CD8-positive, alpha-beta memory T cell (primary cell): ENCODE data around the gene SLC36A4. TPM values are rescaled to one million over a fixed set of nuclear protein-coding genes. Genes with fewer than 3 reads are reported as not detected.

Source experiments
- CTCF ChIA-PET: fragments of 350-600 bp; sonication (Branson Sonifier 250); formaldehyde crosslinking; loops from one replicate; lab custom pipeline; 2021; ENCODE audit warnings: antibody characterized with exemption; lab: Charles Lee
- POLR2A ChIA-PET: fragments of 350-600 bp; sonication (Branson Sonifier 250); formaldehyde crosslinking; loops from one replicate; lab custom pipeline; 2021; ENCODE audit warnings: antibody characterized with exemption; lab: Charles Lee
- DNase-seq, 5 donors: peaks; one replicate each; pipeline versions ENCODE4 v3.0.0 to v3.0.0-alpha.2; 2020 to 2022; ENCODE audit warnings: mixed read lengths in 1 of 5
- H3K27ac ChIP-seq: one replicate; pipeline ENCODE4 v1.7.0; 2013; ENCODE audit warnings: low read depth, mild to moderate bottlenecking, low read length, moderate library complexity
- H3K27me3 ChIP-seq: 2 replicates; pipeline ENCODE4 v1.7.0; 2013; ENCODE audit warnings: low read length, mild to moderate bottlenecking; ENCODE audit not compliant: insufficient read depth, poor library complexity, severe bottlenecking
- H3K36me3 ChIP-seq: 2 replicates; pipeline ENCODE4 v1.7.0; 2013; ENCODE audit warnings: mild to moderate bottlenecking, low read length, moderate library complexity; ENCODE audit not compliant: insufficient read depth
- H3K4me1 ChIP-seq: 2 replicates; pipeline ENCODE4 v1.7.0; 2013; ENCODE audit warnings: mild to moderate bottlenecking, low read length, moderate library complexity; ENCODE audit not compliant: insufficient read depth
- H3K4me3 ChIP-seq: 2 replicates; pipeline ENCODE4 v1.7.0; 2013; ENCODE audit warnings: mild to moderate bottlenecking, low read length
- H3K9me3 ChIP-seq: 2 replicates; pipeline ENCODE4 v1.7.0; 2013; ENCODE audit warnings: mild to moderate bottlenecking, low read length
- H3K27ac Mint-ChIP-seq, 8 donors: one replicate each; pipeline ENCODE4 v1.8.0; 2020 to 2021; ENCODE audit warnings: mixed read lengths in 8 of 8, mild to moderate bottlenecking in 6 of 8, inconsistent platforms in 3 of 8, moderate library complexity in 3 of 8
- H3K27me3 Mint-ChIP-seq, 2 donors: one replicate each; pipeline ENCODE4 v1.8.0; 2020 to 2021; ENCODE audit warnings: mixed read lengths in 2 of 2, mild to moderate bottlenecking in 1 of 2, moderate library complexity in 1 of 2
- H3K36me3 Mint-ChIP-seq, 3 donors: one replicate each; pipeline ENCODE4 v1.8.0; 2020 to 2021; ENCODE audit warnings: mixed read lengths in 3 of 3, inconsistent platforms in 1 of 3, mild to moderate bottlenecking in 1 of 3
- H3K4me1 Mint-ChIP-seq, 3 donors: one replicate each; pipeline ENCODE4 v1.8.0; 2020 to 2021; ENCODE audit warnings: mixed read lengths in 3 of 3, inconsistent platforms in 1 of 3, mild to moderate bottlenecking in 1 of 3
- H3K4me3 Mint-ChIP-seq, 7 donors: one replicate each; pipeline ENCODE4 v1.8.0; 2020 to 2021; ENCODE audit warnings: mixed read lengths in 7 of 7, mild to moderate bottlenecking in 6 of 7, moderate library complexity in 4 of 7, inconsistent platforms in 2 of 7
- H3K9me3 Mint-ChIP-seq, 5 donors: one replicate each; pipeline ENCODE4 v1.8.0; 2020 to 2022; ENCODE audit warnings: mixed read lengths in 5 of 5, mild to moderate bottlenecking in 3 of 5, moderate library complexity in 2 of 5, inconsistent platforms in 1 of 5
- polyA plus RNA-seq: library from polyadenylated mRNA; unstranded; fragments of 300-500 nt; fragmentation: Illumina TruSeq; gene quantifications from one replicate; pipeline ENCODE4 v1.2.3, GENCODE V29; 2021
- total RNA-seq, 2 experiments: library from RNA; stranded (reverse); gene quantifications; one replicate each; pipeline ENCODE4 v1.2.3, GENCODE V29; 2021

Gene SLC36A4
- total and polyA plus RNA-seq, 3 experiments from 2014 or later = 13.3 to 21.0 (median 15.9) TPM

DNA sequence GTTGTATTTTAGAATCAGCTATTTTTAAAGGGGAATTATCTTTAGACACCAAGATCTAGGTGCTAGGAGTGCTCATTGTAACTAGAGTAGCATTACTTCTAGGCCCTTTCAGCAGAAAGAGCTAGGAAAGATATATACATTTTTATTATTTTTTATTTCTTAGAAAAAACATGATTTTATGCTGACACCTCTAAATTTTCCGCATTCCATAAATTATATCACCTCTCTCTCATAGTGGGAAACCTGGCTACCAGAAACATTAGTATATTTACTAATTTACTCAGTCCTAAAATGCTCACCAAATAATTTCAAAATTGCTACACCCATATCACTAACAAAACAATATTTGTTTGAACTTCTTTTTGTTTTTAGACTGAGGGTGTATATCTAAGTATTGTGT is 32.1 kb upstream of the SLC36A4 start:
- Histone ChIP-seq H3K4me1 (no peaks in the 10 kb centered on the region), H3K9me3 (no peaks in the 10 kb centered on the region), H3K36me3 (no peaks in the 10 kb centered on the region), H3K27me3 (no peaks in the 10 kb centered on the region), H3K27ac (no peak overlapping the region), H3K4me3 (no peak overlapping the region)
- POLR2A ChIA-PET = no interaction called here
- CTCF ChIA-PET = no interaction called here
- H3K36me3 Mint-ChIP-seq = no peaks in the 10 kb centered on the region
- H3K4me1 Mint-ChIP-seq = no peaks in the 10 kb centered on the region
- DNase-seq = no peak
- peaks cover 3 to 7% of the 10 kb centered on the region in 2 donors for H3K27me3 Mint-ChIP-seq
- H3K4me3 Mint-ChIP-seq = no peak overlapping the region
- H3K27ac Mint-ChIP-seq = peak overlapping the region in 1 of 8 donors; percentile 14
- no peaks in the 10 kb centered on the region for H3K9me3 Mint-ChIP-seq

DNA sequence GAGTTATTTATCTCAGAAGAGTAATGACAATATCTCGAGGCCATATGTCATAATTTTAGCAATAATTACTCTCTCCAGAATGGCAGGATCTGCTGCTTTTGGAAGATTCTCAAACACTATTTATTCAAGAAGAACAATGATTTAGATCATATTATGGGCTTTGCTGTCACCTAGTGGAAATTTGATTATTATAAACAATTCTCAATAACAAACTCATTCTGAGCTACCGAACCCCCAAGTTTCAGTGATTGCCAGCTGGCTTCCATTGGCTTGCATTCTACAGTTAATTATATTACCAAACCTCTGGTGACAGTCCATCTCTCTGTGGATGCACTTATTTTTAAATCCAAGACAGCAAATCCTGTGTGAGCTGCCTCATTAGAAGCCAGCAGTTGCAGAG is 27.9 kb upstream of the SLC36A4 start:
- no peaks in the 10 kb centered on the region for H3K36me3 ChIP-seq
- CTCF ChIA-PET = interaction anchor here (1.2 to 1.4 kb wide), 3 partner anchors 9 to 284 kb away, joined by 3 to 7 read pairs (median 3); no protein-coding TSS in a partner anchor

DNA sequence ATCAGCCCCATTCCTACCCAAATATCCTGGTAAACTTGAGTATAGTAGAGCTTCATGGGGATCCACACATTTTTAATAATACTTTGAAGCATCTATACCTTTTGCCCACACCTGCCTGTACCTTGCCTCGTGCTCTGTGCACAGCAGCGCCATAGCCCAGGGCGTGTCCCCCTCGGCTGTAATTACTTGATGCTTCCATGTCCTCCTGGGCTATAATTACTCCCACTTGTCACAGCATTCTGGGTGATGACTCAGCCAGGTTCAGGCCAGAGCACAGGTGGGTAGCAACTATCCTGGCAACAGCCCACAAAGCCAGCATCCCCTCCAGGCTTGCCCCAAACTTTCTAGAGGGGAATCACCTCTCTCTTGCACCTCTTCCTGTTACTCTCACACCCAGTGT is 23.7 kb upstream of the SLC36A4 start:
- no peak for DNase-seq
- Mint-ChIP-seq H3K4me1 (no peaks in the 10 kb centered on the region), H3K27ac (no peak overlapping the region), H3K36me3 (no peaks in the 10 kb centered on the region), H3K4me3 (no peak overlapping the region), H3K27me3 (peaks cover 2 to 8% of the 10 kb centered on the region in 2 donors), H3K9me3 (no peaks in the 10 kb centered on the region)
- H3K4me3 ChIP-seq = no peak overlapping the region
- H3K9me3 ChIP-seq = no peaks in the 10 kb centered on the region
- CTCF ChIA-PET = no interaction called here
- POLR2A ChIA-PET = no interaction called here
- H3K36me3 ChIP-seq = no peaks in the 10 kb centered on the region
- H3K27ac ChIP-seq = no peak overlapping the region
- peaks cover 3% of the 10 kb centered on the region for H3K27me3 ChIP-seq
- no peaks in the 10 kb centered on the region for H3K4me1 ChIP-seq

More for the DNA sequence above, 27.9 kb upstream of the SLC36A4 start:
- no peak overlapping the region for H3K4me3 Mint-ChIP-seq
- no peaks in the 10 kb centered on the region for H3K9me3 Mint-ChIP-seq
- peak in 1 of 5 donors; percentile 15 for DNase-seq
- H3K4me1 ChIP-seq = no peaks in the 10 kb centered on the region
- POLR2A ChIA-PET = no interaction called here
- H3K27me3 ChIP-seq = no peaks in the 10 kb centered on the region
- no peak overlapping the region for H3K27ac Mint-ChIP-seq
- H3K27me3 Mint-ChIP-seq = no peaks in the 10 kb centered on the region
- no peaks in the 10 kb centered on the region for H3K9me3 ChIP-seq
- no peak overlapping the region for H3K4me3 ChIP-seq
- H3K36me3 Mint-ChIP-seq = no peaks in the 10 kb centered on the region
- H3K27ac ChIP-seq = no peak overlapping the region
- H3K4me1 Mint-ChIP-seq = no peaks in the 10 kb centered on the region

DNA sequence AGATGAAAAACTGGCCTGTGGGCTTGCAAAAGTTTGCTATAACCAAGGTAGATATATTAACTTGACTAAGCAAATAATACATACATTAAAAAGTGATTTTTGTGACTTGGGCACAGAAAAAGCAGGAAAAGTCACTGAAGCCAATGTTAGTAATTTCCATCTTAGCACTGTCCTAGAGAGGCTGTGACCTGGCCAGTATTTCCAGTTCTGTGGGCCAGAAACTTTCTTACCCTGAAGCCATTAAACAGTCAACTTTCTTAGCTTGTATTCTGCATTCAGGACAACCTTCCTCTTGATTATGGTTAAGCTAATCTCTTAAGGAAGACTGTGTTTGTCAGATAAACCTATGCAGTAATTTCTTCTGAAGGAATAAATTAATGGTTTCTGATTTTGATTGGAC is 22.3 kb upstream of the SLC36A4 start:
- CTCF ChIA-PET = no interaction called here
- Mint-ChIP-seq H3K36me3 (no peaks in the 10 kb centered on the region), H3K4me3 (no peak overlapping the region), H3K27me3 (peaks cover 2 to 8% of the 10 kb centered on the region in 2 donors), H3K9me3 (no peaks in the 10 kb centered on the region), H3K4me1 (no peaks in the 10 kb centered on the region), H3K27ac (no peak overlapping the region)
- POLR2A ChIA-PET = no interaction called here
- H3K9me3 ChIP-seq = no peaks in the 10 kb centered on the region
- peaks cover 3% of the 10 kb centered on the region for H3K27me3 ChIP-seq
- no peaks in the 10 kb centered on the region for H3K36me3 ChIP-seq
- H3K27ac ChIP-seq = no peak overlapping the region
- no peaks in the 10 kb centered on the region for H3K4me1 ChIP-seq
- H3K4me3 ChIP-seq = no peak overlapping the region
- DNase-seq = no peak

DNA sequence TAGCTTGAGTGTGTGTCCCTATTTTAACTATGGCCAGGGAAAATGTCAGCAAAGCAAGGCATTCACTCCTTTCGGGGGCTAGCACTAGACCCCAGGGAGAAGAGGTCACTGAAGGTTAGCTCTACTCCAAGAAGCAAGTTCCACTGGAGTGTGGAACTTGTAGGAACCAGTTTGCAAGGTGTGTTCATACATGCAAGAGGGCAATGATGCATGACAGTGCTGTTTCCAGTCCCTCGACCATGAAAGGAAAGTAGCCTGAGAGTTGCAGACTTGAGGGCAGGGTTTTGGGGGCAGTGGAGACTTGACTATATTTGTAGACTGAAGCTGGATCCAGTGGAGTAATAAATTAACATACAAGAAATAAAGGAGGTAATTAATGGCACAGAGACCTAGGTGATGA is 21.6 kb upstream of the SLC36A4 start:
- POLR2A ChIA-PET = no interaction called here

DNA sequence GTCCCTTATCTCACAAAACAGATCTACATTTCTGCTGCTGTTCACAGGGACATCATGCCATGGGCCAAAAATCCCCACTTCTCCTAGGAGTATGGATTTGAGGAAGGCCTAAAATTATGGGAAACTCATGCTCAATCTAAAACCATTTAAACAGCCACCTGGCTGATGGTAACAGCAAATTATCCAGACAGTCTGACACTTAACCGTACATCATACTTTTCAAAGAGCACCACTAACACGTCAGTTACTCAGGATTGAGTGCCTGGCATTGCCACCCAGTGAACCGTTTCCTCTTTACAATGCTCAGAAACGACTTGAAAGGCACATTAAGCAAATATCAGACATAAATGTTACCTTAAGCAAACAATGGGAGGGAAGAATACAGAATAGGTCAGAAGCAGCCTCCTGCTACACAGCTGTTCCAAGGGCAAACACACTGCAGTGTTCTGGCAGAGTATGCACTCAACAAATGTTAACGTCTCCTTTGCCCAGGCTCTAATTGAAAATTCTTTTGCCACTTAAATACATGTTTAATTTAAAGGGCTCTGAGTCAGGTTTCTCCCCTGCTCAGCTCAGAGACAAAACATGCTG is 18.8 kb upstream of the SLC36A4 start:
- H3K36me3 ChIP-seq = no peaks in the 10 kb centered on the region
- H3K27ac Mint-ChIP-seq = no peak overlapping the region
- ChIA-PET CTCF (no interaction called here), POLR2A (no interaction called here)
- H3K9me3 Mint-ChIP-seq = no peaks in the 10 kb centered on the region
- no peak overlapping the region for H3K4me3 Mint-ChIP-seq
- no peaks in the 10 kb centered on the region for H3K36me3 Mint-ChIP-seq
- no peaks in the 10 kb centered on the region for H3K9me3 ChIP-seq
- H3K27ac ChIP-seq = no peak overlapping the region
- no peak for DNase-seq
- H3K4me1 Mint-ChIP-seq = no peaks in the 10 kb centered on the region
- peaks cover 3% of the 10 kb centered on the region for H3K27me3 ChIP-seq
- H3K27me3 Mint-ChIP-seq = peaks cover 2 to 8% of the 10 kb centered on the region in 2 donors
- H3K4me3 ChIP-seq = no peak overlapping the region
- H3K4me1 ChIP-seq = no peaks in the 10 kb centered on the region

More for the DNA sequence above, 21.6 kb upstream of the SLC36A4 start:
- no peaks in the 10 kb centered on the region for H3K36me3 Mint-ChIP-seq
- no peaks in the 10 kb centered on the region for H3K9me3 Mint-ChIP-seq
- Histone ChIP-seq H3K27ac (no peak overlapping the region), H3K27me3 (peaks cover 3% of the 10 kb centered on the region), H3K4me1 (no peaks in the 10 kb centered on the region), H3K4me3 (no peak overlapping the region), H3K36me3 (no peaks in the 10 kb centered on the region), H3K9me3 (no peaks in the 10 kb centered on the region)
- no peak for DNase-seq
- CTCF ChIA-PET = no interaction called here
- no peak overlapping the region for H3K27ac Mint-ChIP-seq
- peaks cover 2 to 8% of the 10 kb centered on the region in 2 donors for H3K27me3 Mint-ChIP-seq
- H3K4me3 Mint-ChIP-seq = no peak overlapping the region
- H3K4me1 Mint-ChIP-seq = no peaks in the 10 kb centered on the region

DNA sequence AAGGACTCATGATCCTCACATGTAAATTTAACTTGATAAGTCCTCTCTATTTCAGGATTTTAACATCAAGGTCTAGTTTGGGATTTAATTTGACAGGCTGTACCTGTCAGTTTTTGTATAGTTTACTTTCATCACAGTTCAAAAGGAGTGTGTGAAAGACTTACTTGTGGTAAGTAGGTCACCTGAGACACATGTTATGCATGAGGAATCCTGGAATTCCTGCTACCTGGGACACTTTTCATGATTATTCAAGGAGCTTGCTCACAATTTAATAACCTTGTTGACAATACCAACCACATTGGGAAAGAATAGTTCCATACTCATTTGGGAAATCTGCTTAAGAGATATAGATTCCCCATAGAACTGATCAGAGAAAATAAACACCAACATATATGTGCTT is 15.8 kb upstream of the SLC36A4 start:
- H3K36me3 ChIP-seq = no peaks in the 10 kb centered on the region
- Mint-ChIP-seq H3K27me3 (peaks cover 5 to 11% of the 10 kb centered on the region in 2 donors), H3K9me3 (peaks cover 4 to 8% (median 4%) of the 10 kb centered on the region in 5 donors), H3K4me1 (no peaks in the 10 kb centered on the region), H3K36me3 (no peaks in the 10 kb centered on the region), H3K4me3 (no peak overlapping the region), H3K27ac (no peak overlapping the region)
- H3K4me3 ChIP-seq = no peak overlapping the region
- H3K27me3 ChIP-seq = peaks cover 3% of the 10 kb centered on the region
- H3K4me1 ChIP-seq = no peaks in the 10 kb centered on the region
- DNase-seq = no peak
- POLR2A ChIA-PET = no interaction called here
- no peak overlapping the region for H3K27ac ChIP-seq
- no peaks in the 10 kb centered on the region for H3K9me3 ChIP-seq
- CTCF ChIA-PET = no interaction called here

DNA sequence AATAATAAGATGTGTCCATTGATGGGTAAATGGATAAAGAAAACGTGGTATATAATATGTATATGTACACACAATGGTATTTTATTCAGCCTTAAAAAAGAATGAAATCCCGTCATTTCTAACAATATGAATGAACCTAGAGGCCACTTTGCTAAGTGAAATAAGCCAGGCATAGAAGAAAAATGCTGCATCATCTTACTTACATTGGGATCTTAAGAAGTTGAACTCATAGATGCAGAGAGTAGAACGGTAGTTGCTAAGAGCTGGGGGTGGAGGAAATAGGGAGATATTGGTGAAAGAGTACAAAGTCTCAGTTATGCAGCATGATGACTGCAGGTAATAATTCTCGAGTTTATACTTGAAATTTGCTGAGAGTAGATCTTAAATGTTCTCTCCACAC is 14.3 kb upstream of the SLC36A4 start:
- peaks cover 7 to 15% of the 10 kb centered on the region in 2 donors for H3K27me3 Mint-ChIP-seq
- H3K36me3 Mint-ChIP-seq = no peaks in the 10 kb centered on the region
- ChIA-PET CTCF (interaction anchor here (1.2 kb wide), 1 partner anchor 22 kb away, joined by 3 read pairs; no protein-coding TSS in a partner anchor), POLR2A (no interaction called here)
- no peak for DNase-seq
- H3K4me3 Mint-ChIP-seq = no peak overlapping the region
- no peaks in the 10 kb centered on the region for H3K4me1 Mint-ChIP-seq
- H3K9me3 Mint-ChIP-seq = peaks cover 6 to 11% (median 7%) of the 10 kb centered on the region in 5 donors
- Histone ChIP-seq H3K27me3 (no peaks in the 10 kb centered on the region), H3K36me3 (no peaks in the 10 kb centered on the region), H3K4me3 (no peak overlapping the region), H3K9me3 (no peaks in the 10 kb centered on the region), H3K4me1 (no peaks in the 10 kb centered on the region), H3K27ac (no peak overlapping the region)
- H3K27ac Mint-ChIP-seq = no peak overlapping the region
